EL (cell line): Measurements from ENCODE around the gene NLRC3.
"Not testable (repeated sequence)": the region's sequence is repeated elsewhere in the genome, so short reads cannot be mapped to it uniquely, and the experiment has no call there.

Source experiments
- DNase-seq: peaks from one replicate; pipeline ENCODE4 v3.0.0-alpha.2; 2016

NLRC3 gene

GRCh38 chr16:3577302-3577752, at the start of gene NLRC3:
TSS of gene NLRC3 (minus strand) at chr16:3577403. CDS start at chr16:3565036, 12,367 bp downstream.
- no peak for DNase-seq

DNA sequence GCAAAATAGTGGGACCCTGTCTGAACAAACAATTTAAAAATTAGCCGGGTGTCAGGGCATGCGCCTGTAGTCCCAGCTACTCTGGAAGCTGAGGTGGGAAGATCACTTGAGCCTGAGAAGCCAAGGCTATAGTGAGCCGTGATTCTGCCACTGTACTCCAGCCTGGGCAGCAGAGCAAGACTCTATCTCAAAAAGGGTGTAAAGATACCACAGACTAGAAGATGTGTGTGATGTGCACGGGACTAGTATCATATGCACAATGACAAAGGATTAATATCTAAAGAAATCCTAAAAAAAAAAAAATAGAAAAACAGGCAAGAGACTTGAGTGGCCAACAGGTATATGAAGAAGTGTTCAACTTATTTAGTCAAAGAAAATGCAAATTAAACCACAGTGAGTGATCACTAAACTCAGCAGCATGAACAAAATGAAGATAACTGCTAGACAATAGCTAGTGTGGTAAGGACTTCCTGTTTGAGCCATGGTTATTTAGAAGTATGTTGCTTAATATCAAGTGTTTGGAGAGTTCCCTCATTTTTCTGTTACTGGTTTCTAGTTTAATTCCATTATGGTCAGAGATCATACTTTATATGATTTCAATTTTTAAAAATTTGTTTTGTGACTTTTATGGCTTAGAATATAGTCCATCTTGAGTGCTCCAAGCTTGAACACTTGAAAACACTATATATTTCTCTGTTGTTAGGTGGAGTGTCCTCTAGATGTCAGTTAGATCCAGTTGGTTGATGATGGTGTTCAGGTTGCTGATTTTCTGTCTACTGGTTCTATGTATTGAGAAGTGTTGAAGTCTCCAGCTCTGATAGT, 48.9 kb upstream of the NLRC3 start:
- DNase-seq, result no peak

DNA sequence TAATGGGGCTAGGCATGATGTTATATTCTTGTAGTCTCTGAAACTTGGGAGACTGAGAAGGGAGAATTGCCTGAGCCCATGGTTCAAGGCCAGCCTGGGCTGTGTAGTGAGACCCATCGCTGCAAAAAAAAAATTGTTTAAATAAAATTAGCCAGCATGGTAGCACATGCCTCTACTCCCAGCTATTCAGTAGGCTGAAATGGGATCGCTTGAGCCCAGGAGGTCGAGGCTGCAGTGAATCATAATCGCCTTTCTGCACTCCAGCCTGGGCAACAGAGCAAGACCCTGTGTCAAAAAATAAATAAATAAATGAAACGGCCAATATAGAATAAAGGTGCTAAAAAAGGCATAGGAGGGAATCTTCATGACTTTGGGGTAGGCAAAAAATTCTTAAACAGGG, 48.1 kb upstream of the NLRC3 start:
- DNase-seq, result no peak

- no peak for DNase-seq
These were observed 46.4 kb upstream of the NLRC3 start for GRCh38 chr16:3623642-3624041.

DNA sequence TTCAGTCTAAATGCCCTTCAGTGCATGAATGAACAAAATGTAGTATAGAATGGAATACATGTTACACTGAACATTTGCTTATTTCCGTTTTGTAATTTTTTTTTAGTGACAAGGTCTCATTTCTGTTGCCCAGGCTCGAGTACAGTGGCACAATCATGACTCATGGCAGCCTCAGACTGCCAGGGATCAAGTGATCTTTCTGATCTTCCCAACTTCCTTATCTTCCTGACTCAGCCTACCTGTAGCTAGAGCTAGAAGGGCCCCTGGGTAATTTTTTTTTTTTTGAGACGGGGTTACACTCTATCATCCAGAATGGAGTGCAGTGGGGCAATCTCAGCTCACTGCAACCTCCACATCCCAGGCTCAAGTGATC, 41.6 kb upstream of the NLRC3 start:
- peak; percentile 20 for DNase-seq

GRCh38 chr16:3612510-3613466, 35.6 kb upstream of the NLRC3 start:
- DNase-seq, result no peak

GRCh38 chr16:3611146-3611975, 34.2 kb upstream of the NLRC3 start, which contains the start of gene SLX4:
TSS of gene SLX4 (minus strand) at chr16:3611606. CDS start at chr16:3608964, 2,642 bp downstream.
- DNase-seq, result peak; percentile 92

DNA sequence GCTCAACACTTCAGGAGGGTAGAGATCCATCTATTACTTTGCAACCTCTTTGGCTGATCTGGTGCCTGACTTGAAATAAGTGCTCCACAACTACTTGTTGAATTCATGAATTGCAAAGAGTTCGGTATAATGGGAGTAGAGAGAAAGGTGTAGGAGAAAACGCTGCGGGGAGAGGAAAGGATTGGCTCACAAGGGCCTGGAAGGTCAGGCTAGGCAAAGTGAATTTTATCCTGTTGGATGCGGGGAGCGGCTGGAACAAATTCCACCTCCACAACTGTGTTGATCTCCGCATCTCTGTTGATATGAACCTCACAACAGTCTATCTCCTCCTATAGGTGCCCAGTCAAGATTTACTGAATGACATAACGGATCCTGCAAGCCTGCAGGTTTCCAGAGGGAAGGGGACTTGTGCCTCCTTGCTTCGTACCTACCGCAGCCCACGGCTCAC, 33.5 kb upstream of the NLRC3 start:
- peak; percentile 14 for DNase-seq

DNA sequence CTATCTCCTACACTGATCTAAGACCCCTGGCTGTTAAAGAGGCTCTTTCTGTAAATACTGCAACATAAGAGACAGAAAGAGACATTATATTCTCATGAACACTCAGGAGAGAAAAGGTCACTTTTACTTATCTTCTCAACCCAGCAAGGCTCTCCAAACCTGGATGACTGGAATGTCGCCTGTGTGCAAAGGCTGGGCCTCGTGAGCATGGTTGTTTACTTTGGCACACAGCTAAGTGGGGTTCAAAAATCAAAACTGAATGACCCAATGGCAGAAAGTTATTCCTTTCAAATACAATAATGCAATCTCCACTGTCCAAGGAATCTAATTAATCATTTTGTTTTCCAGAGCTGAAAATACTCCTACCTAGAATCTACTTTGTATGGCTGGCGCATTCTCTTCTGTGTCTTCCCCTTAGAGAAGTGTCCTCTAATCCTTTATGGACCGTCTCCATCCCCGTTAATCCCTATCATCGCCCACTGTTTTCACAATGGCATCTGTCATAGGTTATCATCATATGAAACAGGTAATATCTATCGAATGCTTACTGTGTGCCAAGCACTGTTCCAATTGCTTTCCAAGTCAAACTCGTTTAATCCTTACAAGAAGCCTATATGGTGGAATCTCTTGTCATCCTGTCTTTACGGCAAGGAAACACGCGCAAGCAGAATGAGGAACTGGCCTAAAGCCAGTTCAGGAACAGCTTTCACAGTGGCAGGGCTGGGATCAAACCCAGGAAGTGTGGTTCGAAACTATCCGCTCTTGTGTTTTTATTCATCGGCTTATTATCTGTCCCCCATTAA, 32.9 kb upstream of the NLRC3 start:
- DNase-seq, result peak; percentile 16

DNA sequence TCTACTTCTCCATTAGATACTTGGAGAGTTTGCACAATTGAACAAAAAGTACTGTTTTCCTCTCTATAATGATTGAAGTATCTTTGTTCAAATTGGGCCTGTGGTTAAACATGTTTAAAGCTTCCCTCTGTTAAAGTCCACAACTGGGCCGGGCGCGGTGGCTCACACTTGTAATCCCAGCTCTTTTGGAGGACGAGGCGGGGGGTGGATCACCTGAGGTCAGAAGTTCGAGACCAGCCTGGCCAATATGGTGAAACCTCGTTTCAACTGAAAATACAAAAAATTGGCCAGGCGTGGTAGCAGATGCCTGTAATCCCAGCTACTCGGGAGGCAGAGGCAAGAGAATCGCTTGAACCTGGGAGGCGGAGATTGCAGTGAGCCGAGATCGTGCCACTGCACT, 31.8 kb upstream of the NLRC3 start:
- not testable (repeated sequence) for DNase-seq

GRCh38 chr16:3608069-3608468, 30.9 kb upstream of the NLRC3 start:
- no peak for DNase-seq

- no peak for DNase-seq
These were observed 30.4 kb upstream of the NLRC3 start for GRCh38 chr16:3607634-3608033.

DNA sequence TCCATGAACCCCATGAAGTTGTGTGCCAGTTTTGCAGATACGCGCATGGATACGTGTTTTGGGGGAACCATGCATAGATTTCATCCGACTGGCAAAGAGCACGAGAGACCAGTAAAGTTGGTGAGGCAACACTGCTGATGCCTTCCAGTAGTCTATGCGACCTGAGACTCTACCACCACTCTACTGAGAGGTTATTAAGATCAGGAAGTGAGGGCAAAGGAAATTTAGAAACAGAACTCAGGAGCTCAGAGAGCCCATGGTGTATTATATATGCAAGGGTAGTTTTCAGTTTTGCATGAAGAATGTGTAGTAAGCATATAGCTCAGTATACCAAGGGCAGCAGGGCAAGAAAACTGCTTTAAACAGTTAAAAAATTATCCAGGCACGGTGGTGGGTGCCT, 30.0 kb upstream of the NLRC3 start:
- DNase-seq, result no peak

DNA sequence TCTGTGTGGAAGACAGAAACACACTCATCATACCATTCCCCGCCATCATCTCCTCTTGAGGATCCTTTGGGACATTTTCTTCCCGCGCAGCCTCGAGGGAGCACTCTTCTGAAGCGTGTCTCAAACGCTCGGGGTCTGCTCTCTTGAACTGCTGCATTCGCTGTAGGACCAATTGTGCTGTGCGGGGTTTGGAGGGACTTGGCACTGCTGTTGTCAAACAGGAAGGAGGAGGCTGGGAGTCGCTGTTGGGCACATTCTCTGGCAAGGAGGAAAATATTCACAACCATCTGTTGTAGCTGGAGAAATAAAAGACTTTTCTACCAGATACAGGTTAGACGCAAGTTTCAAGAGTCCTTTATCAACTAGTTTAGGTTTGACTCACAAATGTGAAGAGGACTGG, 29.2 kb upstream of the NLRC3 start:
- DNase-seq, result no peak

DNA sequence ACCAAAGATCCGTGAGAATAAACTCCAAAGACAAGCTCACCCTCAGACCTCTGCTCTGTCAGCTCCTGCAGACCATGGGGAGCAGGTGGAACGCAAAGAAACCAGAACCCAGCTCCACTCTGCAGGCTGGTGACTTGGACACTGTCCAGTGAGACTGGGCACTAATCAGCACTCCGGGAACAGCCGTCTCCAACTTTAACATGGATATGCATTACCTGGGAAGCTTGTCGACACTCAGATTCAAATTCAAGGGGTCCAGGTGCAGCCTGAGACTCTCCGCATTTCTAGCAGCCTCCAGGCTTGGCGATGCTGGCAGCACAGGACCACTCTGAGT, 25.1 kb upstream of the NLRC3 start:
- no peak for DNase-seq

- no peak for DNase-seq
These were observed 24.6 kb upstream of the NLRC3 start for GRCh38 chr16:3601614-3602319.

DNA sequence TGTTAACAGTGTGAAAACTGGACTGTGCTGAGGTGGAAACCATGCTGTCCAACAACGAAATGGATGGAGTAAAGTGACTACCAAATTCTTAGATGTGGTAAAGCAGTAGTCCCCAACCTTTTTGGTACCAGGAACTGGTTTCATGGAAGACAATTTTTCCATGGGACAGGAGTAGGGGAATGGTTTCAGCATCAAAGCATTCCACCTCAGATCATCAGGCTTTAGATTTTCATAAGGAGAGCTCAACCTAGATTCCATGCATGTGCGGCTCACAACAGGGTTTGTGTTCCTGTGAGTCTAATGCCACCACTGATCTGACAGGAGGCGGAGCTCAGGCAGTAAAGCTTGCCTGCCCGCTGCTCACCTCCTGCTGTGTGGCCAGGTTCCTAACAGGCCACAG, 22.7 kb upstream of the NLRC3 start:
- no peak for DNase-seq

GRCh38 chr16:3599121-3599520, 21.9 kb upstream of the NLRC3 start:
- no peak for DNase-seq

- DNase-seq, result no peak
These were observed 21.0 kb upstream of the NLRC3 start for GRCh38 chr16:3598236-3598635.

DNA sequence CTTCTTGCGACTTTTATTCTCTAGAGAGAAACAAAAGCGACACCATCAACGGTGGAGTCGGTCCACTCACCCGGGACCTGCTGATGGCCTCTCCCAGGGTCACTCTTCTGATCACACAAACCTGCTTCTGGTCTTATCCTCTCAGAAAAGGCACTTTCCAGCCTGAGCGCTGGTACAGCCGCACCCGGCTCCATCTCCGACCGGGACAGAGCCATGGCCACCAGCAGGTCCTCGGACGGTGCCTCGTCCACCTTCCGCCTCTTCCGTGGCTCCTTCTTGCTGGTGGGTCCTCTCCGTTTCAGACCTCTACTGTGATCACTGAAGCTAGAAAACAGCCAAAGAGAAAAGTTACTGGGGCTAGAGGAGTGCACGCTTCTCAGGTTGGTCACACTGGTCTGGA, 20.5 kb upstream of the NLRC3 start:
- DNase-seq, result no peak

- DNase-seq, result no peak
These were observed 20.0 kb upstream of the NLRC3 start for GRCh38 chr16:3597226-3597625.
